Measurements from ENCODE around the gene PRCD.

DNA sequence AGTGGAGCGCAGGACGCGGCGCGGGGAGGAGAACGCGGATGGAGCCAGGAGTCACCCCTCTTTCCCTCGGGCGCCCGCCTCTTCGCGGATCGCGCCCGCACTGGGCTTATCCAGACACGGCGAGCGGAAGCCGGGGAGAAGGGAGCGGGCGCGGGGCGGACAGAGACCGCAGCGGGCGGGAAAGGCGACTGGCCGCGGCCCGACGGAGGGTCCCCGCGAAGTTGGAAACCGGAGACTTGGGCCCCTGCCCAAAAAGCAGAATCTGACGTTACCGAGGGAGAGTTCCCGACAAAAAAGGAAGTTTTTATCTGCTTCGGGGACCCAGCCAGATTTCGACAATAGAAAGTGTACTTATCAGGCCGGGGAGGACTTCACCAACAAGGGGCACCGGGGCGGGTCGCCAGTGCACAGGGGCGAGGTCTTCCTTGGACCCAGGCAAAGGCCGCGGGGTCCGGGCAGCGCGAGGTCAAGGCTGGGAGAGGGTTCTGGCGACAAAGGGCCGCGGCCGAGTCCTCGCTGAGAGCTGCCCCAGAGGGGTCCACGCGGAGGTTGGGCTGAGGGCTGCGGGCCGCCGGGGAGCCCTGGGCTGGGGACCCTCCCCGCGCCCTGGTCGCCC lies 45.3 kb downstream of the PRCD start:
- no peak for TF ChIP-seq EZH2 (IDR thresholded peaks at IDR 0.05; ENCODE audit: insufficient read depth, poor library complexity, severe bottlenecking)
- no peak for TF ChIP-seq EZH2phosphoT487 (IDR thresholded peaks at IDR 0.05; ENCODE audit: insufficient read depth, low read depth)

Data from GM23248 (cell line).